Activated naive CD8-positive, alpha-beta T cell treated with anti-CD3 and anti-CD28 coated beads, Interleukin-2, amount 50 U/mL, for 16 hours (primary cell): Measurements from ENCODE around the gene PDLIM1.

Experiments
- DNase-seq: peaks from one replicate; pipeline ENCODE4 v3.0.0-alpha.2; 2020; ENCODE audit warnings: low read depth, low spot score

The PDLIM1 gene

GRCh38 chr10:95290461-95291364 is at the start of gene PDLIM1:
Gene PDLIM1 (minus strand): TSS chr10:95291003. CDS start chr10:95290915, 88 bp downstream.
- no peak for DNase-seq

GRCh38 chr10:95339863-95340262 is 49.1 kb upstream of the PDLIM1 start:
- DNase-seq: no peak

- DNase-seq: no peak
Observed at GRCh38 chr10:95337423-95338160, 46.8 kb upstream of the PDLIM1 start.

GRCh38 chr10:95336702-95337101 is 45.9 kb upstream of the PDLIM1 start:
- no peak for DNase-seq

- DNase-seq: no peak
Observed at GRCh38 chr10:95335933-95336699, 45.3 kb upstream of the PDLIM1 start.

GRCh38 chr10:95334805-95335144 is 44.0 kb upstream of the PDLIM1 start:
- no peak for DNase-seq

GRCh38 chr10:95333997-95334804 is 43.4 kb upstream of the PDLIM1 start:
- no peak for DNase-seq

- no peak for DNase-seq
Observed at GRCh38 chr10:95332666-95333249, 42.0 kb upstream of the PDLIM1 start.

- DNase-seq: no peak
Observed at GRCh38 chr10:95331596-95332130, 40.9 kb upstream of the PDLIM1 start.

GRCh38 chr10:95330966-95331453 is 40.2 kb upstream of the PDLIM1 start:
- DNase-seq: no peak

GRCh38 chr10:95329296-95329695 is 38.5 kb upstream of the PDLIM1 start:
- DNase-seq: no peak

GRCh38 chr10:95328013-95328412 is 37.2 kb upstream of the PDLIM1 start:
- no peak for DNase-seq

GRCh38 chr10:95327367-95327766 is 36.6 kb upstream of the PDLIM1 start:
- no peak for DNase-seq

- DNase-seq: no peak
Observed at GRCh38 chr10:95326396-95326795, 35.6 kb upstream of the PDLIM1 start.

- no peak for DNase-seq
Observed at GRCh38 chr10:95325863-95326262, 35.1 kb upstream of the PDLIM1 start.

- DNase-seq: no peak
Observed at GRCh38 chr10:95324436-95325268, 33.8 kb upstream of the PDLIM1 start.

GRCh38 chr10:95321554-95322301 is 30.9 kb upstream of the PDLIM1 start:
- no peak for DNase-seq

- DNase-seq: no peak
Observed at GRCh38 chr10:95319239-95319638, 28.4 kb upstream of the PDLIM1 start.

- DNase-seq: no peak
Observed at GRCh38 chr10:95315509-95315908, 24.7 kb upstream of the PDLIM1 start.
